ENCODE data around the gene HAS3.

- no peak for TF ChIP-seq EP300 (IDR thresholded peaks at IDR 0.05)
- TF ChIP-seq CTCF (IDR thresholded peaks at IDR 0.05), result no peak
- TF ChIP-seq POLR2AphosphoS5 (IDR thresholded peaks at IDR 0.05), result no peak
Measured at GRCh38 chr16:69118468-69118867, 13.0 kb downstream of the HAS3 start.

Data from upper lobe of left lung (tissue), 4 donors.